HG03064 (cell line): ENCODE measurements around the gene GLRA1.
"Not testable (repeated sequence)": the region's sequence is repeated elsewhere in the genome, so short reads cannot be mapped to it uniquely, and the experiment has no call there.

Source experiments
- ATAC-seq: cut with Tn5 transposase; IDR thresholded peaks from one replicate; pipeline ENCODE4 v1.9.1; 2021; ENCODE audit warnings: low read depth; ENCODE audit not compliant: unreplicated experiment

Gene GLRA1

GRCh38 chr5:151822141-151822540 lies 102.5 kb downstream of the GLRA1 start:
- ATAC-seq: no peak

- no peak for ATAC-seq
Observed at GRCh38 chr5:151820903-151821302, 103.7 kb downstream of the GLRA1 start.

DNA sequence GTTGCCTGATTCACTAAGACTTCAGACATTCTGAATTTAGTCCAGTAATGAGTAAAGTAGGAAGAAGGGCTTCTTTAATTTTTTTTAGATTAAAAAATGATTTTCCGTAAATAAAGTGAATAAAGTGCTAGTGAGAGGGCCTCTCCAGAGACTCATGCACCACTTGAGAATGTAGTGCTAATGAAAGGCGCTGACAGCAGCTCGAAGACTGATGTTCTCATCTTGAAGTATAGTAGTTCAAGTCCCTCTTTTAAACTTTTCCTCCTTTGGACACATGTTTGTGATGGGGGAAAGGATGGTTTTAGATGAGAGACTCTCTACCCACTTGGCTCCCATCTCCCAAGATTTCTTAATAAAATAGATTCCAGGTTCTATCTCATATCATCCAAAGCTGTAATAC lies 104.4 kb downstream of the GLRA1 start:
- no peak for ATAC-seq

GRCh38 chr5:151819830-151820229 lies 104.8 kb downstream of the GLRA1 start:
- no peak for ATAC-seq

DNA sequence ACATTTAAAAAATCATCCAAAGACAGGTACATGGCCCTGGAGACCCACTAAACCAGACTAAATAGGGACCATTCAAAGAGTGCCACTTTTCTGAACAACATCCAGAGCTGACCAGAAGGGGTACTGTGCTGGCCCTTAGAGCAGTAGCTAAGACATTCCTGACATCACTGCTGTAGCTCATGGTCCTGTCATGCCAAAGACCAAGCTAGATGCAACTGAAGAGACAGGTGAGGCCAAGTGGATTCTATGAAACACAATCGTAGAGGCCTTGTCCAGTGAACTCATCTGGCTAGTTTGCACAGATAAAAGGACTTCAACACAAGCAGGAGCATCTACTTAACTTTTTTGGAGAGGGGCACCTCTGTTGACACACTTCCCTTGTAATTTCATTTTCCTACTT lies 109.6 kb downstream of the GLRA1 start:
- ATAC-seq: no peak

DNA sequence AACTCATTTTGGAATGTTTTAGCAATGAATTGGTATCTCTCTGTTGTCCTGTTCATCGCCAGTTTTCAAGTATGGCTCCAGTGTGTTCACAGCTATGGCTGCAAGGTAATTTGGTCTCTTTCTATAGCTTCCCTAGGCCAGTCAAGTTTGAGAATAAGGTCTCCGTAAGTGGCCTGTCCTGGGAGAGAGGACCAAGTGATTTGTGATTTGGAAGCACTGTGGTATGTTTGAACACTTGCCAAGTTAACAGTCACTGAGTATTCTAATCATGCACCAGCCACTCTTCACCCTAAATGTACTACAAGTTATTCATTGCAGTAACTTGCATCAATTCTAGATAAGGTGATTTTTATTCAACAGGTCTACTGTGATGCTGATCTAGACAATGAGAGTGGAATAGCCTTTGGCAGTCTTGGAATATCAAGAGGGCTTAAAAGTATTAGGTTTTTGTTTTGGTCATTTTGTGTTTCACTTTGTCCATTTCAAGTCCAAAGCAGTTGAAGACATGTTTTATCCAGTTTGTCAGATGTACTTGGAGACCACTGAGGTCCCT lies 111.8 kb downstream of the GLRA1 start:
- ATAC-seq: no peak

- ATAC-seq: no peak
Observed at GRCh38 chr5:151811593-151812321, 112.9 kb downstream of the GLRA1 start.

- ATAC-seq: no peak
Observed at GRCh38 chr5:151810897-151811296, 113.8 kb downstream of the GLRA1 start.

DNA sequence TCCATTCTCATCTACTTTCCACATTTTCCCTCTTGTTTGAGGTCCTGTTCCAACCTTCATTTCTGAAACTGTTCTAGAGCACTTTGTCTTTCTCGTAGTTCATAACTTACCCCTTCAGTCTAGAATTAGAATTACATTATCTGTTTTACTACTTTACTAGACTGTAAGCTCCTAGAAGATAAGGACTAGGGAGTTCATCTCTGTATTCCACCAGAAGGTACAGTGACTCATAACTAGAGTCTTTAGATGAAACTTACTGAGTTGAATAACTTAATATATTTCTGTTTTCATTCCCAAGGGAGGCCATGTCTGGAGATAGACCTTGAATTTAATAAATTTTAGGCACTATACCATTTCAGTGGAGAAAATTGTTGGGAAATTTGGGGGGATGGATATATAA lies 114.2 kb downstream of the GLRA1 start:
- ATAC-seq: no peak

DNA sequence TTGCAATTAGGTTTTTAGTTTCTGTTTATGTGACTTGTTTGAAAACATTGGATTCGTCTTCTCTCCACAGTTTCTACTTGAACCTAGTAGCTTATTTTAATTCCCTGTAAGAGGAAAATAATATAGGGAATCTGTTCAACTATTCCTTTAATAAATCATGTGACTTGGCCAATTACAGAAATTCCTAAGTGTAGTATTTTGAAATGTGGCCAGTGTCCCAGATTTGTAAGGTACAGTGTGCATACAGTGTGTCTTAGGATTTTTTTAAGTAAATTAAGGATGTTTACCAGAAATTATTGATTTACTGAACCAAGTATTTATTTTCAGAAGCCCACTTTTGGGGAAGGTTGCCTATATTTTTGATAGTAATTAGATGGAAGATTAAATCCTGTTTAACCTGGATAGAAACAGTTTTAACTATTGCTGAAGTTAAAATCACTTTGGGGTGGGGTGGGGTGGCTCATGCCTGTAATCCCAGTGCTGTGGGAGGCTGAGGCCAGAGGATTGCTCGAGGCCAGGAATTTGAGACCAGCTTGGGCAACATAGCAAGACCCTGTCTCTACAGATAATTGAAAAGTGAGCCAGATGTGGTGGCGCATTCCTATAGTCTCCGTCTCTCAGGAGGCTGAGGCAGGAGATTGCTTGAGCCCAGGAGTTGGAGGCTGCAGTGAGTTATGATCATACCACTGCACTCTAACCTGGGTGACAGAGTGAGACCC lies 116.0 kb downstream of the GLRA1 start:
- ATAC-seq: no peak

DNA sequence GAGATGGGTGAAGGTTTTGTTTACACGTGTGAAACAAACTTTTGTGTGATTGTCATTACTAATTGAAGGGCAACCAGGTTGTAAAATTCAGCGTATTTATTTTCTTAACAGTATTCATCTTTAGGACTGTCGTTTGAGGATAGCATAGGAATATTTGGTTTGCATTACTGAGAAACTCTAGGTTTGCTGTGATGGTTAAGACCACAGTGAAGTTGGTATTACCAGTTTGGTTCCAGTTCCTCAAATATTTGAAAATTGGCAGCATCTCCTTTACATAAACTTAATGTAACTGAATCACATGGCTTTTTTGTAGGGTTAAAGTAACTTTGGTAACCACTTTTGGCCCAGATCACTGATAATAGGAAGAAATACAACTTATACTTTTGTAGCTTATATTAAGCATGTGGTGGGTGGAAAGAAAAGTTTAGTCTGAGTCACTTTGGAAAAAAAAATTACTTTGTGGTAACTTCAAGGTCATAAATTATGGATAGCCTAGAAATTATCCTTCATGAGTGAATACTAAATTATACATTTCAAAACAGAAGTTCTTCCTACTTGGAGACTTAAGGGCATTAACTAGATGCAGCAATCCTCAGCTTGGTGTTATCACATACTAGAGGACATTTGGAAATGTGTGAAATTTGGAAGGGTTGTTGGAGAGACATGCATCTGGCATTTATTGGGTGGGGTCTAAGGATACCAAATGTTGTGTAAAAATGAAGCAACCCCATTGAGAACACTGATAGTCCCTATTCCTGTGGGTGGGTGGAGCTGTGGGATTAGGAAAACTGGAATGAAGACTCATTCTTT lies 119.0 kb downstream of the GLRA1 start:
- no peak for ATAC-seq

- ATAC-seq: no peak
Observed at GRCh38 chr5:151800532-151800931, 124.1 kb downstream of the GLRA1 start.

GRCh38 chr5:151799407-151799806 lies 125.2 kb downstream of the GLRA1 start:
- ATAC-seq: no peak

DNA sequence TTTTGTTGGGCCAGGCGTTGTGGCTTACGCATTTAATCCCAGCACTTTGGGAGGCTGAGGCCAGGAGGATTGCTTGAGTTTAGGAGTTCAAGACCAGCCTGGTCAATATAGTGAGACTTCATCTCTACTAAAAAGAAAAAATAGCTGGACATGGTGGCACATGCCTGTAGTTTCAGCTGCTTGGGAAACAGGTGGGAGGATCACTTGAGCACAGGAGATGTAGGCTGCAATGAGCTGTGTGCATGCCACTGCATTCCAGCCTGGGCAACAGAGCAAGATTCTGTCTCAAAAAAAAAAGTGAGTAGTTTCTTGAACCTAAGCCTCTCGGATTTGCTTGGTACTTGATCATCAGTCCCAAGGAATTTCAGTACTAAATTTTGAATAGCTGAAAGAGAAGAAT lies 126.0 kb downstream of the GLRA1 start:
- ATAC-seq: no peak

DNA sequence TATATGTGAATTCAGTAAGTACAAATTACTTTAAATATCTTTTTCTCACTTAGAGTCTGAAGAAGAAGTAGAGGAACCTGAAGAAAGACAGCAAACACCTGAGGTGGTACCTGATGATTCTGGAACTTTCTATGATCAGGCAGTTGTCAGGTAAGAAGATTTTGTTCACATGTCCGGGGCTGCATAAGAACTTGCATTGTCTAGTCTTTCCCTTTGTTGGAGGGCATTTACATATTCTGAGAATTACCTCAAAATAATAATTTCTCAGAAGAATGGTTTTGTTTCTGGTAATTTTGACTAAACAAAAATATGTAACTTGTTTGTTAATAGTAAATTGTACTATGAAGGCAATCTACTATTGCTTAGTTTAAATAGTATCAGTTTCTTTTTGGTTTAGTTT lies 129.2 kb downstream of the GLRA1 start:
- no peak for ATAC-seq

DNA sequence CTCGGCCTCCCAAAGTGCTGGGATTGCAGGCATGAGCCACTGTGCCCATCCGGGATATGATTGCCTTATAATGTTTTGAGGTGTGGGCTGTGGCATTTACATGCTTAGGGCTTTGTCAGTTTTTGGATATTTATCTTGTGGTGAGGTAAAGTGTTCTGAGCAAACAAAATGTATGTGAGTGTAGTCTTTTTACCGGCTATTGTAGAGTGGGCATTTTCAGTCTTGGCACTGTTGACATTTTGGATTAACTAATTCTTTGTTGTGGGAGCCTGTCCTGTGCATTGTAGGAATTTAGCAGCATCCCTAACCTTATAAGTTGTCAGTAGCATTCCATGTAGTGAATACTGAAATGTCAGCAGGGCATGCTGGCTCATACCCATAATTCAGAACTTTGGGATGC lies 131.3 kb downstream of the GLRA1 start:
- no peak for ATAC-seq

GRCh38 chr5:151787817-151788216 lies 136.8 kb downstream of the GLRA1 start:
- ATAC-seq: no peak

DNA sequence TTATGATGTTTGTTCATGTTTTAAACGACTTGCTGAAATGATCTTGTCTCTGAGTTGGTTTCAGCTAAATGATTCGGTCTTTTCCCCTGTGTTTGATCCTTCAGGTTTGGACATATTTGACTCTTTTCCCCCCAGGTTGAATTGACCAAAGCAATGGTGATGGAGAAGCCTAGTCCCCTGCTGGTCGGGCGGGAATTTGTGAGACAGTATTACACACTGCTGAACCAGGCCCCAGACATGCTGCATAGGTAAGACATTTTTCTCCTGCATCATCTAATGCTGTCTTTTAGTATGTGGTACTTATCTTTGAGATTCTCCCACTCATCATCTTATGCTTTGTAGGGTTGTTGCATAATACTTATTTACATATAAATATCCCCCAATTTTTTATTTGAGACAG lies 138.2 kb downstream of the GLRA1 start:
- no peak for ATAC-seq

DNA sequence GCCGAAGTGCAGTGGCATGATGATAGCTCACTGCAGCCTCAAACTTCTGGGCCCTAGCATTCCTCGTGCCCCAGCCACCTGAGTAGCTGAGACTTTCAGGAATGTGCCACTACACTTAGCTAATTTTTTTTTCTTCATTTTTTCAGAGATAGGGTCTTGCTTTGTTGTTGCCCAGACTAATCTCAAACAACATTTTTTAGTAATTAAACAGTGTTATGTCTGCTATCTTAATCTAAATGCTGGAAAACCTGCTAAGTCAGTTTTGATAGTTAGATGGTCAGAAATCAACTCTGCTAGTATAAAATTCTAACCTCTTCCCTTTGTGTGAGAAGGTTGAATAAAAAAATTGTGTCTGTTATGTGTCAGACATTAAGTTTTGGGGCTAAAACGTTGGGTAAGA lies 140.5 kb downstream of the GLRA1 start:
- ATAC-seq: no peak

DNA sequence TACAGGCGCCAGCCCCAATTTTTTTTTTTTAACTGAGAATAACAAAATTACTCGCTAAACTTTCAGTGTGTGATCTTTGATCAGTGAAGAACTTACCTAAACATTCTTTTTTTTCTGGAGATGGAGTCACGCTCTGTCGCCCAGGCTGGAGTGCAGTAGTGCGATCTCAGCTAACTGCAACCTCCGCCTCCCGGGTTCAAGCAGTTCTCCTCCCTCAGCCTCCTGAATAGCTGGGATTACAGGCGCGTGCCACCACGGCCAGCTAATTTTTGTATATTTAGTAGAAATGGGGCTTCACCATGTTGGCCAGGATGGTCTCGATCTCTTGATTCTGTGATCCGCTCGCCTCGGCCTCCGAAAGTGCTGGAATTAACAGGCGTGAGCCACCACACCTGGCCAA lies 141.0 kb downstream of the GLRA1 start:
- ATAC-seq: not testable (repeated sequence)

- ATAC-seq: no peak
Observed at GRCh38 chr5:151781201-151781600, 143.4 kb downstream of the GLRA1 start.
